Measurements from ENCODE around the gene KCNB1. TPM values are rescaled to one million over a fixed set of nuclear protein-coding genes. Genes with fewer than 3 reads are reported as not detected.

The KCNB1 gene
- total RNA-seq, 4 donors from 2014 or later: 3.9 to 11.7 (median 6.7) TPM

- WGBS, 2 donors: 88 to 91% methylated on average over 8 of the region's 8 CpGs
- no peaks in the 10 kb centered on the region for H3K36me3 ChIP-seq
- H3K27ac ChIP-seq: no peak overlapping the region
- no peak for TF ChIP-seq POLR2A (IDR thresholded peaks at IDR 0.05)
- TF ChIP-seq, protein P1, sequence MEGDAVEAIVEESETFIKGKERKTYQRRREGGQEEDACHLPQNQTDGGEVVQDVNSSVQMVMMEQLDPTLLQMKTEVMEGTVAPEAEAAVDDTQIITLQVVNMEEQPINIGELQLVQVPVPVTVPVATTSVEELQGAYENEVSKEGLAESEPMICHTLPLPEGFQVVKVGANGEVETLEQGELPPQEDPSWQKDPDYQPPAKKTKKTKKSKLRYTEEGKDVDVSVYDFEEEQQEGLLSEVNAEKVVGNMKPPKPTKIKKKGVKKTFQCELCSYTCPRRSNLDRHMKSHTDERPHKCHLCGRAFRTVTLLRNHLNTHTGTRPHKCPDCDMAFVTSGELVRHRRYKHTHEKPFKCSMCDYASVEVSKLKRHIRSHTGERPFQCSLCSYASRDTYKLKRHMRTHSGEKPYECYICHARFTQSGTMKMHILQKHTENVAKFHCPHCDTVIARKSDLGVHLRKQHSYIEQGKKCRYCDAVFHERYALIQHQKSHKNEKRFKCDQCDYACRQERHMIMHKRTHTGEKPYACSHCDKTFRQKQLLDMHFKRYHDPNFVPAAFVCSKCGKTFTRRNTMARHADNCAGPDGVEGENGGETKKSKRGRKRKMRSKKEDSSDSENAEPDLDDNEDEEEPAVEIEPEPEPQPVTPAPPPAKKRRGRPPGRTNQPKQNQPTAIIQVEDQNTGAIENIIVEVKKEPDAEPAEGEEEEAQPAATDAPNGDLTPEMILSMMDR (IDR thresholded peaks at IDR 0.05): no peak
- no peak for TF ChIP-seq EP300 (IDR thresholded peaks at IDR 0.05)
- no peak for DNase-seq (ENCODE audit: low spot score in 2 of 2)
- H3K4me1 ChIP-seq: no peaks in the 10 kb centered on the region
- no peaks in the 10 kb centered on the region for H3K9me3 ChIP-seq
- H3K27me3 ChIP-seq: no peaks in the 10 kb centered on the region
- no peak overlapping the region for H3K4me3 ChIP-seq
Observed at GRCh38 chr20:49466114-49466912, 16.2 kb downstream of the KCNB1 start.

DNA sequence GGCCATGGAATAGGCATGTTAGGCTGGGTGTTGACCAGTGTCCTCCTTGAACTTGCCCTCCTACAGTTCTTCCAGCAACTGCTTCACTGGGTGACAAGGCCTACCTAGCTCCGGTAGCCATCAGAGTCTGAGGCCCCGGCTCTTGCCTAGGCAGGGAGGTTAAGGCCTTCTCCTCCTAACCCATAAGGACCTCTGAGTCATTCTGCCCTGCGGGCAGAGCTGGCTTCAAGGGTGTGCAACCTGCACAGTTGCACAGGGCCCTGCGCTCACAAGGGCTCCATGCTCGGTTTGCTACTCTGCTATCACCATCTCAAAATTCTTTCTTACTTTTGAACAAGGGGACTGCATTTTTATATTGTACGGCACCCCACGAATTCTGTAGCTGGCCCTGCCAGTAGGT lies 17.9 kb downstream of the KCNB1 start:
- Histone ChIP-seq H3K9me3 (no peaks in the 10 kb centered on the region), H3K36me3 (no peaks in the 10 kb centered on the region), H3K27ac (no peak overlapping the region), H3K4me1 (no peaks in the 10 kb centered on the region), H3K27me3 (no peaks in the 10 kb centered on the region), H3K4me3 (no peak overlapping the region)
- no peak for DNase-seq (ENCODE audit: low spot score in 2 of 2)
- TF ChIP-seq, protein P1 (IDR thresholded peaks at IDR 0.05): no peak
- TF ChIP-seq POLR2A (IDR thresholded peaks at IDR 0.05) (no peak), EP300 (IDR thresholded peaks at IDR 0.05) (no peak)
- 92% methylated on average over 7 of the region's 7 CpGs for WGBS, 2 donors

DNA sequence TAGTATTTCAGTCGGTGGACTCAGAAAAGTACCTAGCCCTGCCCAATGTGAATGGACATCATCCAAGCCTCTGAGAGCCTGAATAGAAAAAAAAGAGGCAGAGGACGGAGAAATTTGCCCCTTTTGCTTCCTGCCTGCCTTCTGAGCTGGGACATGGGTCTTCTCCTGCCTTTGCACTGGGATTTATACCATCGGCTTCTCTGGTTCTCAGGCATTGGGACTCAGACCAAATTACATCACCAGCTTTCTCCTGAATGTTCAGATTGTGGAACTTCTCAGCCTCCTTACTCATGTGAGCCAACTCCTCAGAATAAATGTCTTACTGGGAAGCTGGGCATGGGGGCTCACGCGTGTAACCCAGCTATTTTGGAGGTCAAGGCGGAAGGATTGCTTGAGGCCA lies 19.8 kb downstream of the KCNB1 start:
- H3K36me3 ChIP-seq: no peaks in the 10 kb centered on the region
- 55 to 61% methylated on average over 6 of the region's 6 CpGs for WGBS, 2 donors
- H3K9me3 ChIP-seq: no peaks in the 10 kb centered on the region
- DNase-seq (ENCODE audit: low spot score in 2 of 2): no peak
- no peak overlapping the region for H3K27ac ChIP-seq
- TF ChIP-seq EP300 (IDR thresholded peaks at IDR 0.05): no peak
- no peak for TF ChIP-seq POLR2A (IDR thresholded peaks at IDR 0.05)
- TF ChIP-seq, protein P1 (IDR thresholded peaks at IDR 0.05): no peak
- no peak overlapping the region for H3K4me3 ChIP-seq
- H3K4me1 ChIP-seq: no peaks in the 10 kb centered on the region
- H3K27me3 ChIP-seq: no peaks in the 10 kb centered on the region

- Histone ChIP-seq H3K9me3 (no peaks in the 10 kb centered on the region), H3K4me1 (no peaks in the 10 kb centered on the region), H3K36me3 (no peaks in the 10 kb centered on the region), H3K27ac (no peak overlapping the region), H3K4me3 (no peak overlapping the region), H3K27me3 (no peaks in the 10 kb centered on the region)
- no peak for DNase-seq (ENCODE audit: low spot score in 2 of 2)
- WGBS, 2 donors: 80% methylated on average over 9 of the region's 9 CpGs
- TF ChIP-seq EP300 (IDR thresholded peaks at IDR 0.05): no peak
- TF ChIP-seq, protein P1 (IDR thresholded peaks at IDR 0.05): no peak
- TF ChIP-seq POLR2A (IDR thresholded peaks at IDR 0.05): no peak
Observed at GRCh38 chr20:49461894-49462620, 20.4 kb downstream of the KCNB1 start.

DNA sequence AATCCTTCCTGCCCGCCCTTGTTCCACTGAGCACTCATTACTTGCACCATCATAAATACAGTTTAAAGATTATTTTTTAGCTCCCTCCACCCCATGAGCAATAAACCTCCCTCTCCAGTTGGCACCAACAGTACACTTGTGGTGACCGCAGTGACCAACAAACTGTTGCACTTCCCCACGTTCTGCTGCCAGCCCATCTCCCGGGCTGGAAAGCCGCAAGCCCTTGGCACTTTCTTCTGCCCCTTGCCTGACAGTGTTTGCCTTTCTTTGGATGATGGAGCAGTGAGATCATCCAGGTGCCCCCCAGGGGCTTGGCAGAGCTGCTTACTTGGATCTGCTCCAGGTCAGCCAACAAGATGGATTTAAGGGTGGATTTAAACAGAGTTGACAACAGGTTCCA lies 21.6 kb downstream of the KCNB1 start:
- TF ChIP-seq, protein P1 (IDR thresholded peaks at IDR 0.05): no peak
- TF ChIP-seq POLR2A (IDR thresholded peaks at IDR 0.05) (no peak), EP300 (IDR thresholded peaks at IDR 0.05) (no peak)
- Histone ChIP-seq H3K36me3 (no peaks in the 10 kb centered on the region), H3K9me3 (no peaks in the 10 kb centered on the region), H3K4me3 (no peak overlapping the region), H3K4me1 (no peaks in the 10 kb centered on the region), H3K27ac (no peak overlapping the region), H3K27me3 (no peaks in the 10 kb centered on the region)
- 70 to 78% methylated on average over 5 of the region's 5 CpGs for WGBS, 2 donors
- no peak for DNase-seq (ENCODE audit: low spot score in 2 of 2)

All from tibial nerve (tissue), 4 donors.